Renal cortex interstitium (tissue), 11 donors: ENCODE measurements around the gene HSF5. TPM values are rescaled to one million over a fixed set of nuclear protein-coding genes. Genes with fewer than 3 reads are reported as not detected.

Experiments
- DNase-seq, 11 donors: peaks; one replicate each; pipeline ENCODE4 v3.0.0-alpha.2; 2013; ENCODE audit warnings: low read depth in 9 of 11, low spot score in 4 of 11; ENCODE audit errors: extremely low read depth in 1 of 11
- polyA plus RNA-seq, 3 donors: library from polyadenylated mRNA; unstranded; fragments of 120-200 nt; gene quantifications; one replicate each; pipeline ENCODE4 v1.2.1, GENCODE V29; 2013; ENCODE audit not compliant: insufficient read length in 3 of 3

The HSF5 gene
- polyA plus RNA-seq, 3 donors, result 0.37 to 0.50 (median 0.41) TPM

DNA sequence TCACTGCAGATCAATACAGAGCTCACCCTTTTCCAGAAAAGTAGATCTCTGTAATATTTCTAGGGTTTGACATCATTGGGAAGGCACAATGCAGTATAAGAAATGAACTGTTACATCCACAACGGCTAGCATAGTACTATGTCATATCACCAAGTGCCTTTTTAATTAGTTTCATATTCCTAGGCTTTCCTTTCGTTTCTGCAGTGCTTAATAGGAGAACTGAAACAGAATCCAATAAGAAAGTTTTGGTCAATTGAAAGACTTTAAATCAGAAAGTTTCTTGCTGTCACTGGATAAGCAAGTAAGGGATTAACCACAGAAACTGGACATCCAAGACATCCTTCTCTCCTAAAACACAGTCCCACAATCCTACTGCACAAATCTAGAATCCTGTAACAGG, 67.4 kb downstream of the HSF5 start:
- no peak for DNase-seq

DNA sequence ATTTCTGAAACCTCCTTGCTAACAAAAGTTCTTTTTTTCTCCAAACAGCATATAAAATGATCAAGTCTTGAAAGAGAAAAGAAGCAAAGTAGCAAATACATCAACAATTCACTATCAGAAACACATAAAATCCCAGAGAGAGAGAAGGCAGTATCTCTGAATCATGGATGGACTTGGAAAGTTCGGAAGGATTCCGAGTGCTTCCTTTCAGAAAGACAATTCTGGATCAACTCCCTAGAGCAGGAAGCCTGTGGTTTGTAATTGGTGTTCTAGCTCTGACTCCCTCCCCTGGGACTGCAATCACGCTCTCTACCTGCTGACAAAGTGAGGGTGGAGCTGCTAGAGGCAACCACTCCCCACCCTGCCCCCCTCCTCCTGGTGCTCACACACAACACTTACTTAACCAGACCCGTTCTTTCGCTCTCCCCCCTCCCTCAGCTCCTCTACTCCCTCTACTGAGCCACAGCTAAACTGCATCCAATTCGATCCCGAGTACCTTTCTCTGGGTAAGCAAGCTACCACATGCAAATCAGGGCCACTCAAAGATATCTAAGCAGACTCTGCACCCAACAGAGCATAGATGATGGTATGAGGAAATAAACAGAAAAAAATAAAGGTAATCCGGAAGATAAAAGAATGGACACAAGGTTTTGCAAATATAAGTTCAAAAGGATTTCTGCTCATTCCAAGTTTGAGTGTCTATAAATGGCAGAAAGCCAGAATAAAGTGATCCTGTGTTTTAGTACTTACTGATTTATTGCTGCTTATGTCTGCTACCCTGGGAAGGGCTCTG, 70.7 kb downstream of the HSF5 start, which contains the start of gene RNF43:
TSS of gene RNF43 (minus strand) at position 235 of the 793 bp plus-strand sequence. CDS start 1,957 bp downstream, outside the sequence.
- peak; percentile 78 to 95 (median 86) for DNase-seq

DNA sequence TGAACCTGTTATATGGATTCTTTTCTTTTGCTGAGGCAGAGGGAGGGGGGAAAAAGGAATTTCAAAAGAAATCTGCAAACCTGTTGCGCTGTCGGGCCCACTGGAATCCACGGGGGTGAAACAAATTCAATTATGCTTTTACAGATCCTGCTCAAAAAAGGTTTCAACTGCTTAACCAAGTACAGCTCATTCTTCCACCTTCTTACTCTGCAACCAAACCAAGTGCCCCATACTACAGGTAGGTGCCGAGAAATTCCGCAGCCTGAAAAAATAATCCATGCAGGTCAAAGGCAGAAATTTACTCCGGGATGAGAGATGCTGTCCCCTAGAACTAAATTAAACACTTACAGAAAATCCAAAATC, 71.3 kb downstream of the HSF5 start:
- DNase-seq, result peak in 1 of 11 donors; percentile 4

DNA sequence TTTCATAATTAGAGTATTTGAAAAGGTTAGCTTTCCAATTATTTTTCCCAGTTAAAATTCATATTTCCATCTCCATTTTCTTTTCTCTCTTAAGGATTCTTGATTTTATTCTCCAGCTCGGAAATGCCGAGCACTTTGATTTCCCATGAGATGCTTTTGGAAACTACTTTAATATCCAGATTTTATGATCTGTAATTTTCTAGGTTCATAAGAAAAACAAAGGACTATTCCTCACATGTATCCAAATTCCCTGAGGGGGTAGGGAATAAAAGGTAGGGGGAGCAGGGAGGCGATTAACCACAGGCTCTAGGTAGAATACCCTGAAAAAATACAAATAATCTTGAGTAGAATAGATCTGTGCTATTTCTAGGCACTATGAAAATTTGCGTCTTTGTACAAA, 71.8 kb downstream of the HSF5 start:
- DNase-seq, result no peak

DNA sequence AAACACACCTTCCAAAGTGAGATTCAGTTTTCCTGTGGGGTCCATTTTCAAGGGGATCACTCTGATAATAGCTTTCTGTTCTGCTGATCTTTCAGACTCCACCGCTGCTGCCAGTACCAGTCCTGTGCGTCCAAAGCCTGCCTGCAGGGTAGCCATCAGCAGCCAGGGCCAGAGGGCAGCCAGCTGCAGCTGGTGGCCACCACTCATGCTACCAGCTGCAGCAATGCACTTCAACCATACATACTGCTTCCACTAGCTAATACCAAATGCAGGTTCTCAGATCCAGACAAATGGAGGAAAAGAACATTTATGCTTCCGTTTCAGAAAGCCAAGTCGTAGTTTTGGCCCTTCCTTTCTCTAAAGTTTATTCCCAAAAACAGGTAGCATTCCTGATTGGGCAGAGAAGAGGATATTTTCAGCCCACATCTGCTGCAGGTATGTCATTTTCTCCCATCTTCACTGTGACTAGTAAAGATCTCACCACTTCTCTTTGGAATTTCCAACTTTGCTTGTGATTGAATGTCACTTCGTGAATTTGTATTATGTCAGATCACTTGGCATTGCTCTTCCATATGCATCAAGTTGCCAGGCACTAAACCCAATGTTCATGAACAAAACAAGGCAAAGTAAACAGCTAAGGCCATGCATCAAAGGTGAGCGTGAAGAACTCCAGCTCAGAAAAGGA, 72.7 kb downstream of the HSF5 start:
- DNase-seq, result no peak

DNA sequence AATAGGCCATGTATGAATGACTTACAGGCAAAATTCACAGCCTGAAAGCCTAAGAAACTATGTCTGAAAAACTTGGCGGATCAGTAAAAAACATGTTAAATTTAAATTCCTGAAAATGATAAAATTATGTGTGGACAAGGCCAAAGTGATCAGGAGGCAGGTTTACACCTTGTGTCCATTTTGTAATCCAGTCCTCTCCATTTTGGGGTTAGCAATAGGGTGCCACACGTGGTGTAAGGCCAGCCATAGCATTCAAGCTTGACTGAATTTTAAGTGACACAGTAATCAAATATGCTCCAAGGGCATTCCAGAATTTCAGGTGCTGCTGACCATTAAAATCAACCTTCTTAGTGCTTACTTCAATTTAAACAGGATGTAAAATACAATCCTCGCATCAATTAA, 73.6 kb downstream of the HSF5 start:
- no peak for DNase-seq

DNA sequence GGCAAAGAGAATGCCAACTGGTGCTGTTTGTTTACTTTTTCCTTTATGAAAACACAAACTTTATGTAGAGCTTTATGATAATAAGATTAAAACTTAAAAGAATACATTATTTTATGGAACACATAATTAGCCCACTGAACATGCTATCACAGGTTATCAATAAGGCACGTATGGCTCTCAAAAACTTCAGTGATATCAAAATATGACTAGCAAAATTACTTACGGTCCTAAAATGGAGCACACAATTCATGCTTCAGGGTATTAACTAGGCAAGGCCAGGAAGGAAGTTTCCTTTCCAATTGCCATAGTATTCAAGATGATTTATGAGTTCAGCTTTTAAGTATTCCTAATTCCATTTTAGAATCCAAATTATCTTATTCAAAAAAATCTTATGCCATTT, 74.5 kb downstream of the HSF5 start:
- DNase-seq, result no peak

DNA sequence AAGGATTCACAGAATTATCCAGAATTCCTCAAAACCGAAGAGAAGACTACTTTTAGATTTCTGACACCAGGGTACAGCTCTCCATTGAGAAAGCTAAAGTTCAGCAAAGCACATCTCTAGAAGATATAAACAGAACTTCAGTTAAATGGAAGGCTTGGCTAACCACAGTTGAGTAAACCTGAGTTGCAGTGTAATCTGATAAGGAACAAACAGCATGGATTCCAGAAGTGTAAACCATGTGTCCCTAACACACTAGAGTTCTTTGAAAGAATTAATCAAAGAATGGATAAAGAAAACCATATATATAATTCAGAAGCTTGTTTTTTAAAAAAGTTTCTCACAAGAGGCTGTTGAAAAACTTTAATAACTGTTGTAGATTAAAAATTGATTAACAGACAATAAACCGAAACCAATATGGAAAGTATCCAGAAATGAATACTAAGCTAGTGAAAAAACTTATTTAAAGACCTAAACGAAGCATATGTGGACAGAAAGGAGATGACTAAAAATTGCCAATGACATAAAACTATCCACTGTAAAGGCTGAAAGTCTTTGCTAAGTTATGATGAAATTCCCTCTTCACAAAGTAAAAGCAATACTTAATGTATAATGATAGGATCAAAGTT, 75.1 kb downstream of the HSF5 start:
- no peak for DNase-seq

DNA sequence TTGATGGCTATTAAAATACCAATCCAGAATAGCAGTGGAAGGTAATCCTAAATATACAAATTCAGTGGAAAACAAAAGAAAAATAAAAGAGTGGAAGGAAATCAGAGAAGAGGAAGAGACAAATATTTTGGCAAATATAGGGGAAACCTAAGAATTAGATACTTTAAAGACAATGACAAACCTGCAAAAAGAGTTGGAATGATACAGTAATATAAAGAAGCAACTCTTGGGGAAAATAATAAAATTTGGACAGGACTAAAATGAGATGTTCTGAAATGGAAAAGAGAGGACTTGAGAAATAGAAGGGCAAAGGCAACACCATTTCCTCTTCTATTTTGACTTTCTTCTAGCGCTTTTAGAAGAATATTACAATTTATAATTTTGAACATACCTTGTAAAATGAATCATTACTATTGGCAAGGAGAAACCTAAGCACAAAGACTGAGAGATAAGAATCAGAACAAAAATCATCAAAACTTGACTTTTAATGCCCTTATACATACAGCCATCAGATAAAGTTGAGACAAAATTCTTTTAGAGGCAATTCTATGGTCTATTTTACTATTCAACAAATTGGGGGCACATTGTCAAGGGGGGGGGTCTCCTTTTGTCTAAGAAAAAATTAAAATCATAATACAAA, 76.0 kb downstream of the HSF5 start:
- DNase-seq, result no peak

DNA sequence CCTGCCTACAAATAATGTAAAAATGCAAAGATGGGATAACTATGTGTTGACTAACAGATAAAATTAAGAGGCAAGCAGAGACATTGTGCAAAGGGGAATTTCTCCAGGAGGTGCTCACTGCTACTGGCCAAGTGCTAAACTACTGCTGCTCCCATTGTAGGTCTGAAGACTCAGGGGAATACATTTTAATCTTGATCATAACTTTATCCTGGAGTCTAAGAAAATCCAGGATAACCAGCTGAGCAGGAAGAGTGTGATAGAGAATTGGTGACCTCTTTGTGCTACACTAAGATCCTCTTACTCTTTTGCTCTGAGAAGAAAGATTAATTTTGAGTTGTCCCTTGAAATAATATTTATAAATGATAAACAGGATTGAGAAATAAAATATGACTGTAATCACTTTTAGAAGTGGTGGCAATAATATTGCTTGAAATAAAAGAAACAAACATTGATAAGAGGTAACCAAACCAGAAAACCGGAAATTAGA, 76.8 kb downstream of the HSF5 start:
- DNase-seq, result no peak

DNA sequence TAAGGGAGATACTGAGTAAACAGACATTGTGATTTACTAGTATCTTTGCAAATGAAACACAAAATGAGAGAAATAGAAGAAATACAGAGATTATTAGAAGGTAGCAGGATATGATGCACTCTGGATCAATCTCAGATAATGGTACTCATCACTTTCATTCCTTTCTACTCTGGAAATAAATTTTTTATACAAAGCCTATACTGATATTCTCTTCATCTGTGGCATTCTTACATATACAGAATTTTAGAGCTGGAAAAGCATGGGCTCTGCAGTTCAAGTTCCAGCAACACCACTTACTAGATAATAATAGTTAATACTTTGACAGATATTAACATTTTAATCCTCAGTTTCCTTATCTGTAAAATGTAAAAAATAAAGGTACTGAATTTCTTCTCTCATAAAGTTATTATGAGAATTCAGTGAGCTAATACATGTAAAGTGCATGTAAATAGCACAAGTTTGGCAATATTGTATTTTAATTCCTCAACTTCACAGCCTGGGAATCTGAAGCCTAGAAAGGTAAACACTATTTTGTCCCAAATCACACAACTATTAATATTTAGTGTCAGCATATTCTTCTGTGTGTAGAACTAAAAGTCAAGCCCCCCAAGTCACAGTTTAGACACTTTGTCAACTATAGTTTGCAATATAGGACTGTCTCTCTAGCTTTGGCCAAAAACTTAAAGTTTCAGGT, 77.3 kb downstream of the HSF5 start:
- DNase-seq, result no peak

DNA sequence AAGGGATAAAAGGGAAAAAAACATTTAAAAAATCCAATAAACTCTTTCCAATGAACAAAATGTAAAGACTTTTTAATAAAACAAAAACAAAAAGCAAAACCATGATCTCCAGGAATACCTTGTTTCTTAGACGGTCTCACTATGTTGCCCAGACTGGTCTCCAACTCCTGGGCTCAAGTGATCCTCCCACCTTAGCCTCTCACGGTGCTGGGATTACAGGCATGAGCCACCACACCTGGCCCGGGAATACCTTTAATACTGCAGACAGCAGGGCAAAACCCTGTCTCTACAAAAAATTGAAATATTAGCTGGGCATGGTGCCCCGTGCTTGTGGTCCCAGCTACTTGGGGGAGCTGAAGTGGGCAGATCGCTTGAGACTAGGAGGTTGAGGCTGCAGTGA, 78.8 kb downstream of the HSF5 start:
- no peak for DNase-seq

DNA sequence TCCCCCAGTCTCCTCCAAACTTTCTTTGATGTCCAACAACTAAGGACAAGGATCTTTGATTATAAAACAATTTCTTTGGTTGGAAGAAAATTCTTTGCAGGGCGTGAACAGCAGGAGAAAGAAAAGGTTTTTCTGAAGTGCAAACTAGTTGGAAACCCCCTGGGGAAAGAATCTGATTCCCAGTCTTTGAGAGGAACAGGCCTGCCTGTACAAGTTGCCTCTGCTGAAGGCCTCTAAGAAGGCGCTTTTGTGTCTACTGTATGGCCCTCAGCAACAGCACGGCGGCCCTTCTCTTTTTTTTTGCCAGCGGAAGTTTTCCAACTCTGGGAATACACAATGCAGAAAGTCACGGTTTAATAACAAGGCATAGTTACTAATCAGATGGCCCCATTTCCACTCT, 84.9 kb downstream of the HSF5 start:
- no peak for DNase-seq

DNA sequence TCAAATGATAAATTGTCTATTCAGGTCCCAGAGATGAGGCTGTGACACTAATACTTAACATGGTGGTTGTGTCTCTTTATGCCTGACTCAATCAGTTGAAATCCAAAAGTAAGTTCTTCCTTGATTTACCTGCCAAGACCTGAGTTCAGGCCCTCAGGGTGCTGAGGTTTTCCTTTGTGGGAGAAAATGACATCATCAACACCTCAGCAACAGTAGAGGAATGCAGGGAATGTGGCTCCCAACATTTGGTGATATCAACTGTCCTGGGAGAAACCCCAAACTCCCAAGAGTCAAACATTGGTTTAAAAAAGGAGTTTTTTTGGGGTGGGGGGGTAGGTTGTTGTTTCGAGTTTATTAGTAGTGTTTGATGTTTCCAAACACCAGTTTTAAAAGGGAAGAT, 85.5 kb downstream of the HSF5 start:
- DNase-seq, result no peak

DNA sequence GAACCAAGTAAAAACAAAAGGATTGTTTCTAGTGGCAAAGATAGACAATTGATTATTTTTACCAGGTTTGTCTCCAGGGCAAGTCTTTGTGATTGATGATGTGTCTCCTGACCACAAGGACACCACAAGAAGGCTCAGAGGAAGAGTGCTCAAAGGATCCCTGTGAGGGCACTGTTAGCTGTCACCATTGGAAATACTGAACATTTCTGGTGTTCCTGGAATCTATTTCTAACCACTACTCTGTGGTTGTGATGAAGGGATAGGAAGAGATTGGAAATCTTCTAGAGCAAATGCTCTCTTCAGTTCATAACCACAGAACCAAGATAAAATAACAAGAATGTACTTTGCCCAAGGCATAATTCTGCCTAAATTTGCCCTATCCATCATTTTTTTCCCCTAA, 86.2 kb downstream of the HSF5 start:
- no peak for DNase-seq

DNA sequence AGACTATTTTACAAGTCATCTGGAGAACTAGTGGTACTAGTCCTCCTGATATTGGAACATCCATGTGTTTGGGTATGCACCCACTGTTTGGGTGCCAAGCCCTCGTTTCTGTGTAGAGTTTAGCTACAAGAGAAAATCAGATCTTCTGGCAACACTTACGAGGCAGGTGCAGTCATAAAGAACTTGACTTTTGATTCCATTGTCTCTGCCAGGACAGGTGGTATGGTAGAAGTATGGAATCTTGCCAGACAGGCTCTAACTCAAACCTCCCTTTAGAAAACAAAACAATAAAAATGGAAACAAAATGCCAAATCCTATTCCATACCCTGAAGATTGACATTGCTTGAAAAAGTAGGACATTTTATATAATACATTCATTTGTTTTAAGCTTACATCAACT, 86.9 kb downstream of the HSF5 start:
- no peak for DNase-seq

DNA sequence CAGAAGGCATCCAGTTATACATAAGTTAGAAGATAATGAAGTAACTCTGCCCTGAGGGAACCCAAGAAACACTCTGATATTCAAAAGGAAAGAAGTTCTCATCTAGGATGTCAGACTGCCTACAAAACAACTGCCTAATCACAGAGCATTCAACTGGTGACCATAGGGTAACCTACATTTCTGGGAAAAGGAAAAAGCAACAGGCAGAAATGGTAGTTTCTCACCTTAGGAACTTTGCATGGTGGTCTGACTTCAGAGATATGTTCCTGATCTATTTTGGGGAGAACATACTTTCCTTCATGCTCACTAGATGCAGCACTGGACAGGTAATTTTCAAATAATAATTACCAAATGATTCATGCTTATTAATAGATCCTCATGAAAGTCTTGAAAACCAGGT, 87.4 kb downstream of the HSF5 start:
- DNase-seq, result no peak

DNA sequence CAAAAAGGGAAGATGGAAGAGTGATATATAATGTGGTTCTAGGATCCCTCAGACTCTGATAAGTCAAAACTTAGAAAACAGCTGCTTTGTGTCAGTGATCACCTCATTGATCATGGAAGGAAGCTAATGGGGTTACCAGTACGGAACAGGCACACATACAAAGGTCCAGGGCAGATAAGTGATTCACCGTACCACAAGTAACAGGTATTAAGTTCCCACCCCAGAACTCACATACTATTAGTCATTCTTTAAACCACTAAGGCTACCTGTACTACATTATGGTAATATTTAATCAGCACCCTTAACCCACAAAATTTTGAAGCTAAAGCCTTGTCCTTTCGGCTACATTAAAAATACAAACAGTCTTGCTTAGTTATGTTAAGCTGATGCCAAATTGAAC, 88.2 kb downstream of the HSF5 start:
- DNase-seq, result no peak

DNA sequence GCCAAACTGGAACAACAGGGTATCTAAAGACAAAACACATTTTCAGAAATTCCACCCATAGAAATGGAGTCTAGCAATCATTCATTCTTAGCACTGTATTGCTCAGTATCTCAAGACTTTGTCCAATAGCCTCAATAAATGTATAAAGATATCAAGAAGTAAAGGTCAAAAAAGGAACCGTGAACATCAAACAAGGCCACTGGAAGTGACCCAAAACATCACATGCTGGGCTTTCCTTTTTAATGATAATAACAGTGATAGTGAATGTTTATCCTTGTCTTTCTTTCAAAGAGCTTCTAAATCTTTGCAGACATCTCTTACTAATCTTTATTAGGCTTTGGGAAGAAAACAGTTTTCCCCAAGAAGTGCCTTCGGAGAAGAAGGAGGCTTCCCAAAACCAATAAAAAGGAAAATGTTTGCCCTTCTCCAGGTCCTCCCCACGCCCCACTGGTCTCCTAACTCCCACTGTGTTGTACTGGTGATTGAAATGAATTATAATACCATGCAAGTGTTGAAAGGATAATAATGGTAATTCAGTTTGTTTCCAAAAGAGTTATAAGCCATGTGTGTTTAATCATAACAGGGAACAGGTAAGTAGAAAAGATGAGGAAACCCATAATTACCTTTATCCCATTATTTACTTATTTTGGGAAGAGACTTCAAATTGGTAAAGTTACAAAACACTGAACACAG, 89.5 kb downstream of the HSF5 start:
- no peak for DNase-seq
